ENCODE measurements around the gene OPA1. TPM values are rescaled to one million over a fixed set of nuclear protein-coding genes. Genes with fewer than 3 reads are reported as not detected.

Gene OPA1
- total RNA-seq, 1 experiment from 2014 or later = 75.4 TPM

DNA sequence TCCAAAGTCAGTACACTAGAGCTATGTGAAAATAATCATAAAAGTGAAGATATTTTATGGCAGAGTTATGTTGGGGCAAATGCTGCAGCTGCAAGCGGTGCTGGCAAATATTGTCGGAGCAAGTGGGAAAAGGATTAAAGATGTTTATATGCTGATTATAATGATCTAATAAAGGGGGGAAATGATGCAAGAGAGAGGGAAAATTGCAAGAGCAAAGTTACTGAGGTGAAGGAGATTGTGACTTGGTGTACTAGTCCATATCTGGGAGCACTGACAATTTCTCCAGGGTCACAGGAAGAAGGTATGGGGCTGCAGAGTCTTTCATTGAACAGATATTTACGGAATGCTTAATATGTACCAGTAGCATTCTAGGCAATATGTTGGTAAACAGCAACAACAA lies 45.8 kb downstream of the OPA1 start:
- Histone ChIP-seq H2BK120ac (ENCODE audit: low read depth, low read length, poor library complexity, severe bottlenecking) (no peak overlapping the region), H4K20me1 (ENCODE audit: control insufficient read depth, insufficient read depth, insufficient read length) (no peaks in the 10 kb centered on the region), H3K18ac (ENCODE audit: insufficient read length, low read depth, low read length) (no peak overlapping the region), H3K79me2 (ENCODE audit: insufficient read depth, low read length) (no peaks in the 10 kb centered on the region), H3K23ac (ENCODE audit: insufficient read length, low read depth, low read length) (no peak overlapping the region), H3K14ac (ENCODE audit: insufficient read depth, low read length) (no peak overlapping the region), H3K56ac (ENCODE audit: insufficient read length, low read depth, low read length) (no peak overlapping the region), H2BK15ac (ENCODE audit: low read depth, low read length) (no peak overlapping the region), H3K79me1 (ENCODE audit: insufficient read depth, low read depth, low read length, poor library complexity, severe bottlenecking) (no peaks in the 10 kb centered on the region), H3K4me2 (ENCODE audit: insufficient read depth, insufficient read length, low read length) (no peak overlapping the region), H4K91ac (ENCODE audit: insufficient read length, low read depth, low read length) (no peak overlapping the region), H3K9ac (ENCODE audit: extremely low read depth, insufficient read length, low read length) (no peak overlapping the region), H2BK20ac (ENCODE audit: low read depth, low read length, poor library complexity, severe bottlenecking) (no peak overlapping the region), H2AK5ac (ENCODE audit: insufficient read length, low read length) (no peak overlapping the region), H3K4me1 (ENCODE audit: insufficient read depth, low read length) (no peaks in the 10 kb centered on the region), H3K27me3 (ENCODE audit: insufficient read depth, low read length) (no peaks in the 10 kb centered on the region), H3T11ph (ENCODE audit: low read length) (no peak overlapping the region), H3K27ac (ENCODE audit: insufficient read length, low read depth, low read length) (no peak overlapping the region), H3K9me3 (ENCODE audit: control insufficient read depth, low read depth, low read length) (no peaks in the 10 kb centered on the region), H3K4ac (ENCODE audit: low read depth, low read length) (no peak overlapping the region), H4K5ac (ENCODE audit: insufficient read length, low read depth, low read length) (no peak overlapping the region), H2BK12ac (ENCODE audit: insufficient read length, low read depth, low read length) (no peak overlapping the region), H2AFZ (ENCODE audit: low read length) (no peak overlapping the region), H2BK5ac (ENCODE audit: insufficient read length, low read length) (no peak overlapping the region), H4K8ac (replicated peaks; ENCODE audit: insufficient read length, low read depth, low read length) (no peak overlapping the region), H3K23me2 (ENCODE audit: insufficient read length, low read depth, low read length, poor library complexity, severe bottlenecking) (no peaks in the 10 kb centered on the region)
- Mint-ChIP-seq H3K4me3 (no peak overlapping the region), H3K36me3 (ENCODE audit: insufficient read depth in 1 of 3, low read depth in 3 of 3) (peaks cover 5 to 26% (median 23%) of the 10 kb centered on the region in 3 experiments; a peak in 5 of 7 replicates), H3K9me3 (no peaks in the 10 kb centered on the region), H3K4me1 (peaks cover 2% of the 10 kb centered on the region in 2 experiments), H3K27me3 (ENCODE audit: low read depth) (no peaks in the 10 kb centered on the region), H3K27ac (no peak overlapping the region)
- no CpG with 5 or more reads among the region's 3 CpGs for WGBS (ENCODE audit: extremely low coverage, insufficient read length, low lambda C conversion rate)
- no peak for DNase-seq
- TF ChIP-seq, protein P1, sequence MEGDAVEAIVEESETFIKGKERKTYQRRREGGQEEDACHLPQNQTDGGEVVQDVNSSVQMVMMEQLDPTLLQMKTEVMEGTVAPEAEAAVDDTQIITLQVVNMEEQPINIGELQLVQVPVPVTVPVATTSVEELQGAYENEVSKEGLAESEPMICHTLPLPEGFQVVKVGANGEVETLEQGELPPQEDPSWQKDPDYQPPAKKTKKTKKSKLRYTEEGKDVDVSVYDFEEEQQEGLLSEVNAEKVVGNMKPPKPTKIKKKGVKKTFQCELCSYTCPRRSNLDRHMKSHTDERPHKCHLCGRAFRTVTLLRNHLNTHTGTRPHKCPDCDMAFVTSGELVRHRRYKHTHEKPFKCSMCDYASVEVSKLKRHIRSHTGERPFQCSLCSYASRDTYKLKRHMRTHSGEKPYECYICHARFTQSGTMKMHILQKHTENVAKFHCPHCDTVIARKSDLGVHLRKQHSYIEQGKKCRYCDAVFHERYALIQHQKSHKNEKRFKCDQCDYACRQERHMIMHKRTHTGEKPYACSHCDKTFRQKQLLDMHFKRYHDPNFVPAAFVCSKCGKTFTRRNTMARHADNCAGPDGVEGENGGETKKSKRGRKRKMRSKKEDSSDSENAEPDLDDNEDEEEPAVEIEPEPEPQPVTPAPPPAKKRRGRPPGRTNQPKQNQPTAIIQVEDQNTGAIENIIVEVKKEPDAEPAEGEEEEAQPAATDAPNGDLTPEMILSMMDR (conservative IDR thresholded peaks at IDR 0.05) = no peak
